Adipocyte (in vitro differentiated cells): ENCODE results near the gene PLEKHA5.

Experiments
- DNase-seq: peaks from one replicate; pipeline ENCODE4 v3.0.0-alpha.2; 2015; ENCODE audit warnings: low read depth
- H3K27me3 ChIP-seq: replicated peaks from 2 replicates; pipeline ENCODE4 v1.7.0; 2013; ENCODE audit warnings: mild to moderate bottlenecking, low read length, moderate library complexity; ENCODE audit not compliant: control insufficient read depth, insufficient read depth
- H3K36me3 ChIP-seq: 2 replicates; pipeline ENCODE4 v1.7.0; 2013; ENCODE audit warnings: low read length, mild to moderate bottlenecking, moderate library complexity; ENCODE audit not compliant: control insufficient read depth, insufficient read depth, severe bottlenecking
- H3K4me1 ChIP-seq: 2 replicates; pipeline ENCODE4 v1.7.0; 2013; ENCODE audit warnings: mild to moderate bottlenecking, low read length, moderate library complexity; ENCODE audit not compliant: control insufficient read depth, insufficient read depth
- H3K4me3 ChIP-seq: 2 replicates; pipeline ENCODE4 v1.7.0; 2013; ENCODE audit warnings: mild to moderate bottlenecking, low read length, moderate library complexity
- H3K9ac ChIP-seq: 2 replicates; pipeline ENCODE4 v1.7.0; 2013; ENCODE audit warnings: mild to moderate bottlenecking, low read length, moderate library complexity
- H3K9me3 ChIP-seq: 2 replicates; pipeline ENCODE4 v1.7.0; 2013; ENCODE audit warnings: mild to moderate bottlenecking, low read length, moderate library complexity; ENCODE audit not compliant: control insufficient read depth

Gene PLEKHA5

DNA sequence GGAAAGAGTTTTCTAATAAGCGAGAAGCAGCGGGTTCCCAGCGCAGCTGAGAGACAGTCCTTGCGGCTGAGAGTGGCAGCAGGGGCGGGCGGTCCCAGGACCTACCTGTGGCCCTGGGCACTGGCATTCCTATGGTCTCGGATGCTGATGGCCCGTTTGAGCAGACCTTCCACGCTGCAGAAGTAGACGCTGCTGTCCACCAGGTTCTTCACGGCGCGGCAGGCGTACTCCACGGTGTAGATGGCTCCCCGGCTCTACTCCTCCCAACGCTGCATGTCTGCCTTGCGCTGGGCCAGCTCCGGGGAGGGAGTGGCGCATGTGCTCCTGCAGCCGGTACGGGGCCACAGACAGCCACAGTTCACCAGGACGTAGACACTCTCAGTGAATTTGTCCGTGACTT is 21.8 kb upstream of the PLEKHA5 start:
- Histone ChIP-seq H3K4me3 (no peak overlapping the region), H3K27me3 (no peaks in the 10 kb centered on the region), H3K9me3 (no peaks in the 10 kb centered on the region), H3K36me3 (no peaks in the 10 kb centered on the region), H3K9ac (no peak overlapping the region), H3K4me1 (peaks cover 5% of the 10 kb centered on the region)
- DNase-seq, result no peak

DNA sequence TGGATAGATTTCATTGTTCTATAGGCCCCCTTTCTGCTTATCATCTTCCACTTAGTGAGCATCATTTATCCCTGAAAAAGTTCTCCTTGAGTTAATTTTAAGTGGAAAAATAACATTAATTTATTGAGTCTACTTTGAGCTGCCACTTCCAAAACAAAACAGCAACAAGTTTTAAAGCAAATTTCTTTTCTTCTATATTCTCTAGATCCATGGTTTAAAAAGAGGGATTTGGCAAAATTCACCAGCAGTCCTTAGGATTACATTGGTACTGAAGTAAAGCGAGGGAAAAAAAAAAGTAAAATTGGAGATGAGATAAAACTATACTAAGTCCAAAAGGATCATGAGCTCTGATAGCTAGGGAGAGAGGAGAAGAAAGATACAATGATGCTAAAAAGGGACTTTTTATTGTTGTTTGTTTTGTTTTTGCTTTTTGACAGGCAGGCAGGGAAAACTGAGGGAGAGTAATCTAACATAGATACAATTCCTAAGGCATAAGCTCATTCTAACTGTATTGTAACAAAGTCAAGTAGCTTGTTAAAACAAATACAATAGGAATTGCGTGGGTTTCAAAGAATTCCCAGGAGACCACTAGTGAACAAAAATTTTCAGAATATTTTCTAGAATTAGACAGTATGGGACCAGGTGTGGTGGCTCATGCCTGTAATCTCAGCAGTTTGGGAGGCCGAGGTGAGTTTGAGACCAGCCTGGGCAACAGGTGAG is 19.2 kb upstream of the PLEKHA5 start:
- DNase-seq, result peak; percentile 63
- H3K4me1 ChIP-seq, result peaks cover 5% of the 10 kb centered on the region
- H3K36me3 ChIP-seq, result no peaks in the 10 kb centered on the region
- no peaks in the 10 kb centered on the region for H3K9me3 ChIP-seq
- no peak overlapping the region for H3K4me3 ChIP-seq
- H3K27me3 ChIP-seq, result no peaks in the 10 kb centered on the region
- no peak overlapping the region for H3K9ac ChIP-seq

DNA sequence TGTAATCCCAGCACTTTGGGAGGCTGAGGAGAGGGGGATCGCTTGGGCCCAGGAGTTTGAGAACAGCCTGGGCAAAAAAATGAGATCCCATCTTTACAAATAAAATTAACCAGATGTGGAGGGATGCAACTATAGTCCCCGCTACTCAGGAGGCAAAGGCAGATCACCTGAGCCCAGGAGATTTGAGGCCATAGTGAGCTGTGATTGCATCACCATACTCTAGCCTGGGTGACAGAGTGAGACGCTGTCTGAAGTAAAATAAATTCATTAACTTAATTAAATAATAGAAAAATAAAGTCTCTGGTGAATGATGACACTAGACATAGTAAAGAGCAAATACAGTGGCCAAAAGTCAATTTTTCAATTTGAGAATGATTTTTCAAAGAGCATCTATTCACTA is 16.1 kb upstream of the PLEKHA5 start:
- Histone ChIP-seq H3K9ac (no peak overlapping the region), H3K36me3 (no peaks in the 10 kb centered on the region)
- DNase-seq, result no peak

DNA sequence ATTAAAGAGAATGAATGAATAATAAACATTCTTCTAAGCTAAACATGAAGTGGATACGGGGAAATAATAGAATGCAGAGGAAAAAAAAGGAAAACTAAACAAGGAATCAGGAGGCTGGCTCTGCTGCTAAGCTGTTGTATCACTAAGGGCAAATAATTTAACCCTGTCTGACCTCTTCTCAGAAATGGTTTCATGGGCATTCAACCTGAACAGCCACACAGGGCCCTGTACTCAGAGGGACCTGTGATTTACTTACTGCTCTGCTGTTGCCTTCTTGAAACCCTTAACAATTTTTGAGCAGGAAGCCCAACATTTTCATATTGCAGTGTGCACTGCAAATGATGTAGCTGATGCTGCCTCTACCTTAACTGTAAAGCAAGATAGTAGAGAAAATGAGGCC is 14.2 kb upstream of the PLEKHA5 start:
- Histone ChIP-seq H3K27me3 (no peaks in the 10 kb centered on the region), H3K4me1 (peaks cover 4% of the 10 kb centered on the region), H3K4me3 (no peak overlapping the region), H3K36me3 (no peaks in the 10 kb centered on the region), H3K9me3 (no peaks in the 10 kb centered on the region), H3K9ac (no peak overlapping the region)
- no peak for DNase-seq

More for the DNA sequence above, 16.1 kb upstream of the PLEKHA5 start:
- Histone ChIP-seq H3K4me3 (no peak overlapping the region), H3K9me3 (no peaks in the 10 kb centered on the region), H3K27me3 (no peaks in the 10 kb centered on the region), H3K4me1 (peaks cover 5% of the 10 kb centered on the region)

DNA sequence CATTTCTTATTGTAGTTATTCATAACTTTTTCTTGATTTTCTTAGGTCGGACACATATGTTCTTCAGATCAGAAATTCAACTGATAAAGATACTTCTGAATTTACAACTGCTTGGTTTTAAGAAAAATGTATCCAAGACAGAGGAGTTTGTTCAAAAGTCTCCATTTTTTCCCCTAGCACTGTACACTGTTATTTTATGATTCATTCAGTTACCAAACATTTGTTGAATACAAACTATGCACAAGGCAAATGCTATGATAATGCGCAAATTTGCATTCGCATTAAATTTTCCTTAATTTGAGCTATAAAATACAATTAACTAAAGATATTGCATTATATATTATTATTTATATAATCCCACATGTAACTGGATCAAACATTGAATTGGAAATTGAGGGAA is 10.1 kb upstream of the PLEKHA5 start:
- H3K27me3 ChIP-seq, result no peaks in the 10 kb centered on the region
- peaks cover 6% of the 10 kb centered on the region for H3K4me1 ChIP-seq
- no peaks in the 10 kb centered on the region for H3K9me3 ChIP-seq
- H3K4me3 ChIP-seq, result no peak overlapping the region
- no peak overlapping the region for H3K9ac ChIP-seq
- no peaks in the 10 kb centered on the region for H3K36me3 ChIP-seq
- no peak for DNase-seq

DNA sequence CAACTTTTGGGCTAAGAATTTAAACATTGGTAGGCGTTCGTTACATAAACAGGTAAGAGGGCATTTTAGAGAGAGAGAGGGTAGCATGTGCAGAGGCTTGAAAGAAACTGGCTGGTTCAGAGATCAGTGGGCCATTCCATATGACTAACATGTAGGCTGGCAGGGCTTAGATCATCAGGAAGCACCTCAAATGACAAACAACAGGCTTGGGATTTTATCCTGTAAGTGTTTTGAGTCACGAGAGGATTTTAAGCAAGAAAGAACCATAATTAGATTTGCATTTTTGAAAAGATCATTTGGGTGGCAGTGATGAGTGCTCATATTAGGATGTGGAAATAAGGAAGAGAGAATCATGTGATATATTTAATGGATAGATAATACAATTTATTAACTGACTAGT is 8.7 kb upstream of the PLEKHA5 start:
- peaks cover 9% of the 10 kb centered on the region for H3K4me1 ChIP-seq
- peak; percentile 16 for DNase-seq
- no peaks in the 10 kb centered on the region for H3K36me3 ChIP-seq
- no peak overlapping the region for H3K9ac ChIP-seq
- H3K9me3 ChIP-seq, result no peaks in the 10 kb centered on the region
- no peak overlapping the region for H3K4me3 ChIP-seq
- no peaks in the 10 kb centered on the region for H3K27me3 ChIP-seq

DNA sequence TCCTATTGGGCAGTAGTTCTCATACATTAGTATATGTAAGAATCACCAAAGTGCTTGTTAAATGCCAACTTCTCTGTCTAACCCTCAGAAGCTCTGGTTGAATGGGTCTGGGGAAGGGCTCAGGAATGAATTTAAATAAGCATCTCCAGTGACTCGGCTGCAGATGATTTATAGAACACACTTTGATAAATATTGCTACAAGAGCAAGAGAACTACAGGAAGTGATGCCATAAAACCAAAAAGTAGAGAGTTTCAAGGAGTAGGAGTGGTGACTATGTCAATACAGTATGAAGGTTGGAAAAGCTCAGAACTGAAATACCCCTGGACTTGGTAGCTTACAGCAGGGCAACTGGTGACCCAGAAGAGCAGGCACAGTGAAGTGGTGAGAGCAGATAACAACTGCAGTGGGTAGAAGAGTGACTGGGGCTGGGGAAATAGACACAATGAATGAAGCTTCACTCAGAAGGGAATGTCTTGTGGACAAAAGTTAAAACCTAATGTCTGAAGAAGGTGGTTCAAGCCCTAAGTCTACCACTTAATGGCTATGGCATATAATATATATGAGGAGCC is 8.0 kb upstream of the PLEKHA5 start:
- H3K4me1 ChIP-seq, result peaks cover 9% of the 10 kb centered on the region
- H3K4me3 ChIP-seq, result no peak overlapping the region
- peaks cover 1% of the 10 kb centered on the region for H3K9me3 ChIP-seq
- no peaks in the 10 kb centered on the region for H3K27me3 ChIP-seq
- no peak overlapping the region for H3K9ac ChIP-seq
- H3K36me3 ChIP-seq, result no peaks in the 10 kb centered on the region
- DNase-seq, result no peak

DNA sequence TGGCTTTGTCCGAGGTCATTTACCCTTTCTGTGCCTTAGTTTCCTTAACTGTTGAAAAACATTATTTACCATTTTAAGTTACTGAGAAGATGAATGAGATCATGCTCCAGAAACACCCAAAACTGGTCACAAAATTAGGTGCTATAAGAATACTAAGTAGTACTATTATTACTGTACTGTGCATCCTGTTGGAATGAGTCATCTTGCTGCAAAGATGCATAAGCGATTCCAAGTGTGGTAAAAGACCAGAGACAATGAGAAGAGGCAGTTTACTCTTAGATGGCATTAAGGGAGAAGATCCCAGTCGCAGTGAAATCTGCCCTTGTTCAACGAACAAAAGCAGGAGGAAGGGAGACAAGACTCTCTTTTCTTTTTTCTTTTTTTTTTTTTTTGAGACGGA is 4.2 kb upstream of the PLEKHA5 start:
- no peak for DNase-seq
- Histone ChIP-seq H3K27me3 (no peaks in the 10 kb centered on the region), H3K4me1 (peaks cover 9% of the 10 kb centered on the region)

DNA sequence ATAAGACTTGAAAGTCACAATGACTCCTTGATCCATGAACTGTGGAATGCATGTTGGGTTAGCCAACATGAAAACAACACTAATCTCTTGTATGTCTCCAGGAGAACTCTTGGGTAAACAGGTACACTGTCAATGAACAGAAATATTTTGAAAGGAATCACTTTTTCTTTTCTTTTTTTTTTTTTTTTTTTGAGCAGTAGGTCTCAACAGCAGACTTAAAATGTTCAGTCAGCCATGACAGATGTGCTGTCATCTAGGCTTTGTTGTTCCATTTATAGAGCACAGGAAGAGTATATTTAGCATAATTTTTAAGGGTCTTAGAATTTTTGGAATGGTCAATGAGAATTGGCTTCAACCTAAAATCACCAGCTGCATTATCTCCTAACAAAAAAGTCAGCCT is 2.3 kb upstream of the PLEKHA5 start:
- no peak for DNase-seq
- H3K4me3 ChIP-seq, result no peak overlapping the region
- no peaks in the 10 kb centered on the region for H3K27me3 ChIP-seq
- peaks cover 11% of the 10 kb centered on the region for H3K4me1 ChIP-seq
- no peaks in the 10 kb centered on the region for H3K36me3 ChIP-seq
- no peak overlapping the region for H3K9ac ChIP-seq
- peaks cover 16% of the 10 kb centered on the region for H3K9me3 ChIP-seq

More for the DNA sequence above, 4.2 kb upstream of the PLEKHA5 start:
- no peaks in the 10 kb centered on the region for H3K36me3 ChIP-seq
- no peak overlapping the region for H3K9ac ChIP-seq
- peaks cover 16% of the 10 kb centered on the region for H3K9me3 ChIP-seq
- H3K4me3 ChIP-seq, result no peak overlapping the region

DNA sequence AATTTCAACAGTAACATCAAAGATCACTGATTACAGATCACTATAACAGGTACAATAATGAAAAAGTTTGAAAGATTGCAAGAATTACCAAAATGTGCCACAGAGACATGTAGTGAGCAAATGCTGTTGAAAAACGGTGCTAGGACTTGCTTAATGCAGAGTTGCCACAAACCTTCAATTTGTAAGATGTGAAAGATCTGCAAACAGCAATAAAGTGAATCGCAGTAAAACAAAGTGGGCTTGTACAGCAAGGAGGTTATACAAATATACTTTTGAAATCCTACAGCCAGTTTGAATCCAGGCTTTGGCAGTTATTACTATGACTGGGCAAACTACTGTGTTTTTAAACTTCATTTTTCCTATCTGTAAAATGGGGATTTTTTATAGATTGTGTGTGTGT is 1.0 kb upstream of the PLEKHA5 start:
- DNase-seq, result peak; percentile 4
- H3K27me3 ChIP-seq, result no peaks in the 10 kb centered on the region
- no peaks in the 10 kb centered on the region for H3K36me3 ChIP-seq
- peaks cover 16% of the 10 kb centered on the region for H3K9me3 ChIP-seq
- H3K4me3 ChIP-seq, result no peak overlapping the region
- H3K4me1 ChIP-seq, result peaks cover 11% of the 10 kb centered on the region
- H3K9ac ChIP-seq, result peak overlapping the region; percentile 87

DNA sequence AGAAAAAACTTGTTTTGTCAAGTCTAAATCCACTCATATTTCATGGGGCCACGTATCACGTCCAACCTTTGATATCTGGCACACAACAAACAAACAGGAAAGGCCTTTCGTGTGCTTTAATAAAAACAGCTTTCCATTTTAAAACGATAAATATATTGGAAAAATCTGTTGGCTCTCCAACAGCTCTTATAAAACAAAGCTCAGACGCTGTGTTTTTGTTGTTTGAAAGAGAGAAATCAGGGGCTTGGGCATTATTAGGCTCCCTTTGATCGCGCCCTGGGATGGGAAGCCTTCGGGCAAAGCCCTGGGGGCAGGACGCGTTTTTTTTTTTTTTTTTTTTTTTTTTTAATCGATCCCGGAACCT is 429 bp upstream of the PLEKHA5 start:
- H3K9me3 ChIP-seq, result peaks cover 16% of the 10 kb centered on the region
- no peaks in the 10 kb centered on the region for H3K36me3 ChIP-seq
- peaks cover 11% of the 10 kb centered on the region for H3K4me1 ChIP-seq
- peak overlapping the region; percentile 87 for H3K9ac ChIP-seq
- peak overlapping the region; percentile 82 for H3K4me3 ChIP-seq
- H3K27me3 ChIP-seq, result no peaks in the 10 kb centered on the region
- no peak for DNase-seq
